ENCODE results near the gene STX2. TPM values are rescaled to one million over a fixed set of nuclear protein-coding genes. Genes with fewer than 3 reads are reported as not detected.

STX2 gene
- total and polyA plus RNA-seq, 2 experiments from 2014 or later = 16.4 to 35.4 TPM

GRCh38 chr12:130754234-130754901, 84.7 kb downstream of the STX2 start:
- Histone ChIP-seq H3F3A (replicated peaks; ENCODE audit: low read depth) (no peaks in the 10 kb centered on the region), H3K79me2 (replicated peaks; ENCODE audit: insufficient read depth) (no peaks in the 10 kb centered on the region), H3K4me2 (no peak overlapping the region), H4K20me1 (replicated peaks; ENCODE audit: insufficient read depth) (no peaks in the 10 kb centered on the region), H3K4me1 (ENCODE audit: insufficient read depth) (no peaks in the 10 kb centered on the region), H3K4me3 (no peak overlapping the region), H2AFZ (no peak overlapping the region), H3K27ac (ENCODE audit: low read depth) (no peak overlapping the region), H3K9me2 (ENCODE audit: insufficient read depth) (no peaks in the 10 kb centered on the region), H3K36me3 (ENCODE audit: insufficient read depth) (no peaks in the 10 kb centered on the region), H3K27me3 (ENCODE audit: insufficient read depth) (no peaks in the 10 kb centered on the region)
- no peak for ATAC-seq
- peaks cover 42% of the 10 kb centered on the region for H3K9me3 Mint-ChIP-seq
- no peaks in the 10 kb centered on the region for H3K4me1 Mint-ChIP-seq
- peaks cover 4% of the 10 kb centered on the region; the same call in 1 of the 3 replicates for H3K36me3 Mint-ChIP-seq (ENCODE audit: low read depth)
- no peaks in the 10 kb centered on the region for H3K27me3 Mint-ChIP-seq (ENCODE audit: insufficient read depth, low read depth, poor library complexity)
- no peak overlapping the region for H3K27ac Mint-ChIP-seq
- H3K4me3 Mint-ChIP-seq = no peak overlapping the region
- DNase-seq (ENCODE audit: low spot score) = no peak
- TF ChIP-seq CREB1 (CRISPR knock-in tag; IDR thresholded peaks at IDR 0.05; ENCODE audit: low read depth) = no peak
- TF ChIP-seq, protein P1, sequence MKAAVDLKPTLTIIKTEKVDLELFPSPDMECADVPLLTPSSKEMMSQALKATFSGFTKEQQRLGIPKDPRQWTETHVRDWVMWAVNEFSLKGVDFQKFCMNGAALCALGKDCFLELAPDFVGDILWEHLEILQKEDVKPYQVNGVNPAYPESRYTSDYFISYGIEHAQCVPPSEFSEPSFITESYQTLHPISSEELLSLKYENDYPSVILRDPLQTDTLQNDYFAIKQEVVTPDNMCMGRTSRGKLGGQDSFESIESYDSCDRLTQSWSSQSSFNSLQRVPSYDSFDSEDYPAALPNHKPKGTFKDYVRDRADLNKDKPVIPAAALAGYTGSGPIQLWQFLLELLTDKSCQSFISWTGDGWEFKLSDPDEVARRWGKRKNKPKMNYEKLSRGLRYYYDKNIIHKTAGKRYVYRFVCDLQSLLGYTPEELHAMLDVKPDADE (IDR thresholded peaks at IDR 0.05) = no peak
- no peak for TF ChIP-seq ZNF114 (CRISPR knock-in tag; IDR thresholded peaks at IDR 0.05)
- no peak for TF ChIP-seq EZH2phosphoT487 (IDR thresholded peaks at IDR 0.05; ENCODE audit: unreplicated experiment)
- TF ChIP-seq, protein P2, sequence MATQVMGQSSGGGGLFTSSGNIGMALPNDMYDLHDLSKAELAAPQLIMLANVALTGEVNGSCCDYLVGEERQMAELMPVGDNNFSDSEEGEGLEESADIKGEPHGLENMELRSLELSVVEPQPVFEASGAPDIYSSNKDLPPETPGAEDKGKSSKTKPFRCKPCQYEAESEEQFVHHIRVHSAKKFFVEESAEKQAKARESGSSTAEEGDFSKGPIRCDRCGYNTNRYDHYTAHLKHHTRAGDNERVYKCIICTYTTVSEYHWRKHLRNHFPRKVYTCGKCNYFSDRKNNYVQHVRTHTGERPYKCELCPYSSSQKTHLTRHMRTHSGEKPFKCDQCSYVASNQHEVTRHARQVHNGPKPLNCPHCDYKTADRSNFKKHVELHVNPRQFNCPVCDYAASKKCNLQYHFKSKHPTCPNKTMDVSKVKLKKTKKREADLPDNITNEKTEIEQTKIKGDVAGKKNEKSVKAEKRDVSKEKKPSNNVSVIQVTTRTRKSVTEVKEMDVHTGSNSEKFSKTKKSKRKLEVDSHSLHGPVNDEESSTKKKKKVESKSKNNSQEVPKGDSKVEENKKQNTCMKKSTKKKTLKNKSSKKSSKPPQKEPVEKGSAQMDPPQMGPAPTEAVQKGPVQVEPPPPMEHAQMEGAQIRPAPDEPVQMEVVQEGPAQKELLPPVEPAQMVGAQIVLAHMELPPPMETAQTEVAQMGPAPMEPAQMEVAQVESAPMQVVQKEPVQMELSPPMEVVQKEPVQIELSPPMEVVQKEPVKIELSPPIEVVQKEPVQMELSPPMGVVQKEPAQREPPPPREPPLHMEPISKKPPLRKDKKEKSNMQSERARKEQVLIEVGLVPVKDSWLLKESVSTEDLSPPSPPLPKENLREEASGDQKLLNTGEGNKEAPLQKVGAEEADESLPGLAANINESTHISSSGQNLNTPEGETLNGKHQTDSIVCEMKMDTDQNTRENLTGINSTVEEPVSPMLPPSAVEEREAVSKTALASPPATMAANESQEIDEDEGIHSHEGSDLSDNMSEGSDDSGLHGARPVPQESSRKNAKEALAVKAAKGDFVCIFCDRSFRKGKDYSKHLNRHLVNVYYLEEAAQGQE (IDR thresholded peaks at IDR 0.05; ENCODE audit: unreplicated experiment) = no peak
- no peak for TF ChIP-seq ZNF331 (CRISPR knock-in tag; IDR thresholded peaks at IDR 0.05; ENCODE audit: low read depth)
- TF ChIP-seq JUNB (IDR thresholded peaks at IDR 0.05; ENCODE audit: unreplicated experiment) = no peak
- TF ChIP-seq, protein P3, sequence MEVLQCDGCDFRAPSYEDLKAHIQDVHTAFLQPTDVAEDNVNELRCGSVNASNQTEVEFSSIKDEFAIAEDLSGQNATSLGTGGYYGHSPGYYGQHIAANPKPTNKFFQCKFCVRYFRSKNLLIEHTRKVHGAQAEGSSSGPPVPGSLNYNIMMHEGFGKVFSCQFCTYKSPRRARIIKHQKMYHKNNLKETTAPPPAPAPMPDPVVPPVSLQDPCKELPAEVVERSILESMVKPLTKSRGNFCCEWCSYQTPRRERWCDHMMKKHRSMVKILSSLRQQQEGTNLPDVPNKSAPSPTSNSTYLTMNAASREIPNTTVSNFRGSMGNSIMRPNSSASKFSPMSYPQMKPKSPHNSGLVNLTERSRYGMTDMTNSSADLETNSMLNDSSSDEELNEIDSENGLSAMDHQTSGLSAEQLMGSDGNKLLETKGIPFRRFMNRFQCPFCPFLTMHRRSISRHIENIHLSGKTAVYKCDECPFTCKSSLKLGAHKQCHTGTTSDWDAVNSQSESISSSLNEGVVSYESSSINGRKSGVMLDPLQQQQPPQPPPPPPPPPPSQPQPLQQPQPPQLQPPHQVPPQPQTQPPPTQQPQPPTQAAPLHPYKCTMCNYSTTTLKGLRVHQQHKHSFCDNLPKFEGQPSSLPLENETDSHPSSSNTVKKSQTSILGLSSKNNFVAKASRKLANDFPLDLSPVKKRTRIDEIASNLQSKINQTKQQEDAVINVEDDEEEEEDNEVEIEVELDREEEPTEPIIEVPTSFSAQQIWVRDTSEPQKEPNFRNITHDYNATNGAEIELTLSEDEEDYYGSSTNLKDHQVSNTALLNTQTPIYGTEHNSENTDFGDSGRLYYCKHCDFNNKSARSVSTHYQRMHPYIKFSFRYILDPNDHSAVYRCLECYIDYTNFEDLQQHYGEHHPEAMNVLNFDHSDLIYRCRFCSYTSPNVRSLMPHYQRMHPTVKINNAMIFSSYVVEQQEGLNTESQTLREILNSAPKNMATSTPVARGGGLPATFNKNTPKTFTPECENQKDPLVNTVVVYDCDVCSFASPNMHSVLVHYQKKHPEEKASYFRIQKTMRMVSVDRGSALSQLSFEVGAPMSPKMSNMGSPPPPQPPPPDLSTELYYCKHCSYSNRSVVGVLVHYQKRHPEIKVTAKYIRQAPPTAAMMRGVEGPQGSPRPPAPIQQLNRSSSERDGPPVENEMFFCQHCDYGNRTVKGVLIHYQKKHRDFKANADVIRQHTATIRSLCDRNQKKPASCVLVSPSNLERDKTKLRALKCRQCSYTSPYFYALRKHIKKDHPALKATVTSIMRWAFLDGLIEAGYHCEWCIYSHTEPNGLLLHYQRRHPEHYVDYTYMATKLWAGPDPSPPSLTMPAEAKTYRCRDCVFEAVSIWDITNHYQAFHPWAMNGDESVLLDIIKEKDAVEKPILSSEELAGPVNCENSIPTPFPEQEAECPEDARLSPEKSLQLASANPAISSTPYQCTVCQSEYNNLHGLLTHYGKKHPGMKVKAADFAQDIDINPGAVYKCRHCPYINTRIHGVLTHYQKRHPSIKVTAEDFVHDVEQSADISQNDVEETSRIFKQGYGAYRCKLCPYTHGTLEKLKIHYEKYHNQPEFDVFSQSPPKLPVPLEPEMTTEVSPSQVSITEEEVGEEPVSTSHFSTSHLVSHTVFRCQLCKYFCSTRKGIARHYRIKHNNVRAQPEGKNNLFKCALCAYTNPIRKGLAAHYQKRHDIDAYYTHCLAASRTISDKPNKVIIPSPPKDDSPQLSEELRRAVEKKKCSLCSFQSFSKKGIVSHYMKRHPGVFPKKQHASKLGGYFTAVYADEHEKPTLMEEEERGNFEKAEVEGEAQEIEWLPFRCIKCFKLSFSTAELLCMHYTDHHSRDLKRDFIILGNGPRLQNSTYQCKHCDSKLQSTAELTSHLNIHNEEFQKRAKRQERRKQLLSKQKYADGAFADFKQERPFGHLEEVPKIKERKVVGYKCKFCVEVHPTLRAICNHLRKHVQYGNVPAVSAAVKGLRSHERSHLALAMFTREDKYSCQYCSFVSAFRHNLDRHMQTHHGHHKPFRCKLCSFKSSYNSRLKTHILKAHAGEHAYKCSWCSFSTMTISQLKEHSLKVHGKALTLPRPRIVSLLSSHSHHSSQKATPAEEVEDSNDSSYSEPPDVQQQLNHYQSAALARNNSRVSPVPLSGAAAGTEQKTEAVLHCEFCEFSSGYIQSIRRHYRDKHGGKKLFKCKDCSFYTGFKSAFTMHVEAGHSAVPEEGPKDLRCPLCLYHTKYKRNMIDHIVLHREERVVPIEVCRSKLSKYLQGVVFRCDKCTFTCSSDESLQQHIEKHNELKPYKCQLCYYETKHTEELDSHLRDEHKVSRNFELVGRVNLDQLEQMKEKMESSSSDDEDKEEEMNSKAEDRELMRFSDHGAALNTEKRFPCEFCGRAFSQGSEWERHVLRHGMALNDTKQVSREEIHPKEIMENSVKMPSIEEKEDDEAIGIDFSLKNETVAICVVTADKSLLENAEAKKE (CRISPR knock-in tag; IDR thresholded peaks at IDR 0.05) = no peak
- no peak for TF ChIP-seq EZH2 (IDR thresholded peaks at IDR 0.05; ENCODE audit: low read depth, unreplicated experiment)
- TF ChIP-seq NANOG (IDR thresholded peaks at IDR 0.05; ENCODE audit: borderline replicate concordance) = no peak
- TF ChIP-seq, protein P4, sequence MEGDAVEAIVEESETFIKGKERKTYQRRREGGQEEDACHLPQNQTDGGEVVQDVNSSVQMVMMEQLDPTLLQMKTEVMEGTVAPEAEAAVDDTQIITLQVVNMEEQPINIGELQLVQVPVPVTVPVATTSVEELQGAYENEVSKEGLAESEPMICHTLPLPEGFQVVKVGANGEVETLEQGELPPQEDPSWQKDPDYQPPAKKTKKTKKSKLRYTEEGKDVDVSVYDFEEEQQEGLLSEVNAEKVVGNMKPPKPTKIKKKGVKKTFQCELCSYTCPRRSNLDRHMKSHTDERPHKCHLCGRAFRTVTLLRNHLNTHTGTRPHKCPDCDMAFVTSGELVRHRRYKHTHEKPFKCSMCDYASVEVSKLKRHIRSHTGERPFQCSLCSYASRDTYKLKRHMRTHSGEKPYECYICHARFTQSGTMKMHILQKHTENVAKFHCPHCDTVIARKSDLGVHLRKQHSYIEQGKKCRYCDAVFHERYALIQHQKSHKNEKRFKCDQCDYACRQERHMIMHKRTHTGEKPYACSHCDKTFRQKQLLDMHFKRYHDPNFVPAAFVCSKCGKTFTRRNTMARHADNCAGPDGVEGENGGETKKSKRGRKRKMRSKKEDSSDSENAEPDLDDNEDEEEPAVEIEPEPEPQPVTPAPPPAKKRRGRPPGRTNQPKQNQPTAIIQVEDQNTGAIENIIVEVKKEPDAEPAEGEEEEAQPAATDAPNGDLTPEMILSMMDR (conservative IDR thresholded peaks at IDR 0.05; ENCODE audit: low read depth in 2 of 2) = no peak
- TF ChIP-seq POLR2AphosphoS5 (IDR thresholded peaks at IDR 0.05; ENCODE audit: low read depth) = no peak
- no peak for TF ChIP-seq STAT1 (IDR thresholded peaks at IDR 0.05; ENCODE audit: unreplicated experiment)

All from GM23338 (cell line).